ENCODE measurements around the gene HSP90B1.

HSP90B1 gene

DNA sequence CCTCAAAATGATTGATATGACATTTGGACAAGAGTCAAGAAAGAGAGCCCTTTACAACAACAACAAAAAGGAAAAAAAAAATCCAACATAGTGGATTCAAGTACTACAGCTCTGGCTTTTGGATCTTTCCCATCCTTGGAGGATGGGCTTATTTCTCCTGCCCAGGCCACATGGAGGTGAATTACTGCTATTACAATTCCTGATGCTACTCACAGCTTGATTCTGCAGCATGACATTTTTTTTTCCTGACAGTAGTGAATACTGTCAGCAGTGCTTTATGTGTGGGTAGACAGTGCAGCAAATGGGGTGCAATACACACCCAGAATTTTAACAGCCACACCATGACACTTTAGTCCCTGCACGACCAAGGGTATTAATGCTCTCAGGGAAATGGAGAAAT, 42.5 kb upstream of the HSP90B1 start:
- H3K4me3 ChIP-seq (ENCODE audit: low read depth, low read length): no peak overlapping the region
- TF ChIP-seq, protein P1, sequence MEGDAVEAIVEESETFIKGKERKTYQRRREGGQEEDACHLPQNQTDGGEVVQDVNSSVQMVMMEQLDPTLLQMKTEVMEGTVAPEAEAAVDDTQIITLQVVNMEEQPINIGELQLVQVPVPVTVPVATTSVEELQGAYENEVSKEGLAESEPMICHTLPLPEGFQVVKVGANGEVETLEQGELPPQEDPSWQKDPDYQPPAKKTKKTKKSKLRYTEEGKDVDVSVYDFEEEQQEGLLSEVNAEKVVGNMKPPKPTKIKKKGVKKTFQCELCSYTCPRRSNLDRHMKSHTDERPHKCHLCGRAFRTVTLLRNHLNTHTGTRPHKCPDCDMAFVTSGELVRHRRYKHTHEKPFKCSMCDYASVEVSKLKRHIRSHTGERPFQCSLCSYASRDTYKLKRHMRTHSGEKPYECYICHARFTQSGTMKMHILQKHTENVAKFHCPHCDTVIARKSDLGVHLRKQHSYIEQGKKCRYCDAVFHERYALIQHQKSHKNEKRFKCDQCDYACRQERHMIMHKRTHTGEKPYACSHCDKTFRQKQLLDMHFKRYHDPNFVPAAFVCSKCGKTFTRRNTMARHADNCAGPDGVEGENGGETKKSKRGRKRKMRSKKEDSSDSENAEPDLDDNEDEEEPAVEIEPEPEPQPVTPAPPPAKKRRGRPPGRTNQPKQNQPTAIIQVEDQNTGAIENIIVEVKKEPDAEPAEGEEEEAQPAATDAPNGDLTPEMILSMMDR (IDR thresholded peaks at IDR 0.05; ENCODE audit: control insufficient read depth, extremely low read depth, insufficient read depth): no peak
- no peak for DNase-seq (ENCODE audit: low read depth)

DNA sequence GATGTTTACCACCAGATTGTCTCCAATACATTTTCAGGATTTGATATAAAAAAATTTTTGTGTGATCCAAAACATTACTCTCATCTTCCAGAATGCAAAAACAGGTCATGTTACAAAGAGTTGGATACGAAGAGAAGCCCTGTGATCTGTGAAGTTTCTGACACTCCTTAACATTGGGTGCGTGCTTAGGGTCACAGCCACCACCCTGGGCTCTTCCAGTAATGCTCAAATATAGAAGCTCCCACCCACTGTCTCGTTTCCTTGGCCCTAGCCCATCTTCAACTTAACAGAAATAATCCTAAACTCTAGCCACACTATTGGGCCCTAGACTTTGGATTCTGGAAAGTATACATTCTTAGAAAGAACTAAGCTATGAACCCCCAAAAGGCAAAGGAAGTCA, 32.9 kb upstream of the HSP90B1 start:
- TF ChIP-seq, protein P1 (IDR thresholded peaks at IDR 0.05; ENCODE audit: control insufficient read depth, extremely low read depth, insufficient read depth): no peak
- DNase-seq (ENCODE audit: low read depth): no peak
- no peak overlapping the region for H3K4me3 ChIP-seq (ENCODE audit: low read depth, low read length)

DNA sequence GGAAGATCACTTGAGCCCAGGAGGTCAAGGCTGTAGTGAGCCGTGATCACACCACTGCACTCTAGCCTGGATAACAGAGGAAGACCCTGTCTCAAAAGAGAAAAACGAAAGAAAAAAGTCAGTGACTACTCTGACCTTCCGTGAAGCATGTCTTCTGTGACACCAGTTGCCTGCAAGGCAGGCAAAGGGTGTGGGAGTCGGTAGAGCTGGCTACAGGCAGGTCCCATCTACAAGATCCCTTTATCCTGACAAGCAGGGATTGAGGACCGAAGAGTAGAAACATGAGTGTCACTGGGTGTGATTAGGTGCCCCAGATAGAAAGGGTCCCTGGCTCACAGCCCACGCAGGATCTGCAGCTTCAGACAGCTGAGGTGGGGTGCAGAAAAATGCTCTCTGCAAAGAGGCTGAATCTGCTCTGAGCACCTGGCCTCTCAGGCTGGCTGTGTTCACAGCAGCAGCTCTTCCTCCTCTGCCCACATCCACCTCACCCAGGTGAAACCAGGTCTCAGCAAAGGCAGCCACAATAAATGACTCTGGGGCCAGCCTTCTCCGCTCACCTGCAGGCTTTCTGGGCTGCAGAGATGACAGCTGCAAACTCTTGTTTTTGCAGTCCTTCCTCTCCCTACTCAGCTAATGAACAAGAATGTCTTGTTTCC, 28.6 kb upstream of the HSP90B1 start:
- DNase-seq (ENCODE audit: low read depth): no peak
- TF ChIP-seq, protein P1 (IDR thresholded peaks at IDR 0.05; ENCODE audit: control insufficient read depth, extremely low read depth, insufficient read depth): no peak
- no peak overlapping the region for H3K4me3 ChIP-seq (ENCODE audit: low read depth, low read length)

DNA sequence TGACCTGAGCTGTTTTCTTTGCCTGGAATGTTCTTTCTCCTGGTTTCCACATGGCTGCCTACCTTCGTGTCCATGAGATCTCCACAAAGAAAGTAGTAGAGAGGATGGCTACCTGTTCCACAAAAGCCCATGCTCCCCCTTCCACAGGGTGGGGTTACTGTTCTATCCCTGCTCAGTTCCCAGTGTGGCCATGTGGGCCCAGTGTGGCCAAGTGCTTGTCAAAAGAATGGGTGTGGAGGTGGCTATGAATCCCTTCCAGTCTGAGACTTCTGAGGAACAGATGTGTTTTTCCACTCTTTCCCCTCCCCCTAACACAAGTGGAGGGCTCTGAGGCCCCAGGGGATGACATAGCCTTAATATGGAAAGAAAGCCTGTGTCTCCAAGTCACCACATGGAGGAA, 26.2 kb upstream of the HSP90B1 start:
- no peak overlapping the region for H3K4me3 ChIP-seq (ENCODE audit: low read depth, low read length)
- no peak for DNase-seq (ENCODE audit: low read depth)
- TF ChIP-seq, protein P1 (IDR thresholded peaks at IDR 0.05; ENCODE audit: control insufficient read depth, extremely low read depth, insufficient read depth): no peak

DNA sequence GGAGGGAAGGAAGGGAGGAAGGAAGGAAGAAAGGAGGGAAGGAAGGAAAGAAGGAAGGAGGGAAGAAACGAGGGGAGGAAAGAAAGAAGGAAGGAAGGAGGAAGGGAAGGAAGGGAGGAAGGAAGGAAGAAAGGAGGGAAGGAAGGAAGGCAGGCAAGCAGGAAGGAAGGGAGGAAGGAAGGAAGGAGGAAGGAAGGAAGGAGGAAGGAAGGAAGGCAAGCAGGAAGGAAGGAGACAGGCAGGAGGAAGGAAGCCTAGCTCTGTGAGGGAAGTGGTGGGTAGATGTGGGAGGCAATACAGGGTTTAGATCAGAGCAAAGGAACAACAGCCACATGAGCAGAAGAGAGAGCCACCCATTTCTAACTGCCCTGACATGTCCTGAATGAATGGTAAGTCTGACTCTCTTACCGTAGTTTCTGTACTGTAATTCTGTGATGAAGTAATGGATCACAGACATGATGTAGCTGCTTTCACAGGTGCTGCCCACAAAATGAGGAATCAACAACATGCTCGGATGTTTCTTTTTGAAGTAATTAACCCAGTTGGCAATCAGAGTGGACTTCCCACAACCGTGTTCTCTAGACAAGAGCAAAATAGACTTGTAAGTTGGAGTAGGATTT, 24.4 kb upstream of the HSP90B1 start:
- DNase-seq (ENCODE audit: low read depth): no peak
- TF ChIP-seq, protein P1 (IDR thresholded peaks at IDR 0.05; ENCODE audit: control insufficient read depth, extremely low read depth, insufficient read depth): no peak
- H3K4me3 ChIP-seq (ENCODE audit: low read depth, low read length): no peak overlapping the region

DNA sequence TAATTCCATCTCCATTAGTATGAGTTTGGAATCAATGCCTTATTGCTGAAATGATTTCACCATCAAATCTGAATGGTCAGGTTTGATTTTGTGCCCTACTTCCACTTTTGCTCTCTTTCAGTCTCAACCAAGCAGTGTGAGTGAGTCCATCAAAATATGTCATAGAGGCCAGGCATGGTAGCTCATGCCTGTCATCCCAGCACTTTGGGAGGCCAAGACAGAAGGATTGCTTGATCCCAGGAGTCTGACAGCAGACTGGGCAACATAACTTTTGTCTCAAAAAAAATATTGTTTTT, 22.0 kb upstream of the HSP90B1 start:
- no peak overlapping the region for H3K4me3 ChIP-seq (ENCODE audit: low read depth, low read length)
- DNase-seq (ENCODE audit: low read depth): no peak
- TF ChIP-seq, protein P1 (IDR thresholded peaks at IDR 0.05; ENCODE audit: control insufficient read depth, extremely low read depth, insufficient read depth): no peak

DNA sequence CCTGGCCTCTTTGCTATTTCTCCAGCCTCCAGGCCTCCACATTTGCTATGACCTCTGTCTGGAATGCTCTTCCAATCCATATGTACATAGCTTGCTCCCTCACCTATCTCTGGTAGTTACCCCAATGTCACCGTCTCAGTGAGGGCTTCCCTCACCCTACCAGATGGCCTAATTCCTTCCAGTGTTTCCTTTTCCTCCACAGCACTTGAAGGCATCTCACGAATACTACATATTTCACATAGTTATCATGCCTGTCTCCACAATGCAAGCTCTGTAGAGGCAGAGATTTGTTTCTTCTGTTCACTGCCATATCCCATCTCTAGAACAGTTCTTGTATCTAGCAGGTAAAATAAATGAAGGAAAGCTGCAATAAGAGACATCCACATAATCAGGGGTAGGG, 21.3 kb upstream of the HSP90B1 start:
- no peak for DNase-seq (ENCODE audit: low read depth)
- no peak overlapping the region for H3K4me3 ChIP-seq (ENCODE audit: low read depth, low read length)
- TF ChIP-seq, protein P1 (IDR thresholded peaks at IDR 0.05; ENCODE audit: control insufficient read depth, extremely low read depth, insufficient read depth): no peak

Measured in LNCaP clone FGC (cell line).